Mammary epithelial cell (primary cell): ENCODE measurements around the gene STK24.

Experiments used
- CTCF ChIP-seq, 2 donors: IDR thresholded peaks in 1 of 2; conservative IDR thresholded peaks in 1 of 2; 2 replicates each; pipeline ENCODE4 v1.5.1; 2011 to 2012; ENCODE audit warnings: inconsistent platforms in 2 of 2, low read length in 2 of 2, mild to moderate bottlenecking in 2 of 2, control low read depth in 1 of 2, low read depth in 1 of 2; ENCODE audit not compliant: insufficient read depth in 1 of 2; ENCODE audit errors: extremely low read depth in 1 of 2
- EZH2 ChIP-seq: IDR thresholded peaks from 2 replicates; pipeline ENCODE4 v1.6.1; 2012; ENCODE audit warnings: low read length, inconsistent platforms, borderline replicate concordance

DNA sequence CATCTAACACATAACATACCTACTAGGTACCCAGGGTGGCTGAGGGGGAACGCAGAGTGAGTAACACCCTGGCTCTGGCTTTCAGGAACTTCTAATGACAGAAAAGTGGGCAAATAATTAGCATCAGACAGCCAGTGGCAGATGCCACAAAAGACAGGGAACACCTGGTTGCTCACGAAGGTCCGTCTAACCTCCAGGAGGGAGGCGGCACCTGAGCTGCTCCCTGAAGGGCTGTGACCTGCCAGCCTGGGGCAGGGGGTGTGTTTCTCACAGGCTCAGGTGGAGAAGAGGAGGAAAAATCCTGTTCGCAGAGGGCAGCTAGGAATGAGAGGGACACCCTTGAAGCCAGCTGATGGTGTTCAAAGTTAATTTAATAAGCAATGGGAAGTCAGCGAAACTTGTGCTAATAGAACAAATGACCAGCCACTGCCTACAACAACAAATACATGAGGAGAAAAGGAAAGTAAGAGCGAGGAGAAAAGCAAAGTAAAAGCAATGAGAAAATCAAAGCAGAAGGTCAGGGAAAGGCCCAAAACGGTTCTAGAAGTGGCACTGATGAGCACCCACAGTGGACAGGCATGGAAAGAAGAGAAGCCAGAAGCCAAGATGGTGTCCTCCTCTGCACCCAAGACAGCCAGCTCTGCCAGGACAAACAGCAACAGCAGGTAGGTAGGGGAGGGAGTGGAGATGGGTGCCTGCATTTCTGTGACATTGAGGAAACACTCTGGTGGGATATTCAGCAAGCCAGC lies 87.3 kb downstream of the STK24 start:
- no peak for TF ChIP-seq CTCF (conservative IDR thresholded peaks at IDR 0.05 in 1 of 2, IDR thresholded peaks at IDR 0.05 in 1 of 2; ENCODE audit: extremely low read depth in 1 of 2, insufficient read depth in 1 of 2, low read depth in 1 of 2, low read length in 2 of 2)
- TF ChIP-seq EZH2 = no peak
